ENCODE data around the gene COX6A1. TPM values are rescaled to one million over a fixed set of nuclear protein-coding genes. Genes with fewer than 3 reads are reported as not detected.

Gene COX6A1
- total and polyA plus RNA-seq, 12 donors: 378 to 1,577 (median 688) TPM

DNA sequence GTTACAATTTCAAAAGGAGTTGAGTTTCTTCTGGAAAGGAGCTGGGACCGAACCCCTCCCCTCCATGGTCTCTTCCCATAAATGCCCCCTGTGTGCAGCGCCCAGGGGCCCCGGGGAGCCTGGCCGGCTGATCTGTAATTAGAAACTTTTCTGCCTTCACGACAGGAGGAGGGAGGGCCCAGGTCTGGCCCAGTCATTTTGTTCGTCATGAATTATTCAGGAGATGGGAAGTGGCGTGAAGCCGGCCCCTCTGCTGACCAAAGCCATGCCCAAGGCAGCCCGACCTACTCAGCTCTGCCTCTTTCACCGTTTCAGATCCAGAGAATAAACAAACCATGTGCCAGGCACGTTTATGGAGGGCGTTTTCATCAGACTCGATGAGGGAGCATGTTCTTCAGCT is 35.7 kb upstream of the COX6A1 start:
- intact Hi-C loops (cut with DNase I): no loop called here
- no peaks in the 10 kb centered on the region for H3K36me3 ChIP-seq (replicated peaks in 1 of 2)
- H3K9me3 ChIP-seq (replicated peaks in 1 of 3): no peaks in the 10 kb centered on the region
- peak in 5 of 7 donors; percentile 44 to 58 (median 54) for DNase-seq
- H3K4me1 ChIP-seq (replicated peaks in 1 of 2): no peaks in the 10 kb centered on the region
- H3K27me3 ChIP-seq: no peaks in the 10 kb centered on the region
- H3K4me3 ChIP-seq: no peak overlapping the region
- WGBS, 4 donors: 19 to 35% (median 27%) methylated on average over 12 to 13 of the region's 13 CpGs
- TF ChIP-seq, protein P1, sequence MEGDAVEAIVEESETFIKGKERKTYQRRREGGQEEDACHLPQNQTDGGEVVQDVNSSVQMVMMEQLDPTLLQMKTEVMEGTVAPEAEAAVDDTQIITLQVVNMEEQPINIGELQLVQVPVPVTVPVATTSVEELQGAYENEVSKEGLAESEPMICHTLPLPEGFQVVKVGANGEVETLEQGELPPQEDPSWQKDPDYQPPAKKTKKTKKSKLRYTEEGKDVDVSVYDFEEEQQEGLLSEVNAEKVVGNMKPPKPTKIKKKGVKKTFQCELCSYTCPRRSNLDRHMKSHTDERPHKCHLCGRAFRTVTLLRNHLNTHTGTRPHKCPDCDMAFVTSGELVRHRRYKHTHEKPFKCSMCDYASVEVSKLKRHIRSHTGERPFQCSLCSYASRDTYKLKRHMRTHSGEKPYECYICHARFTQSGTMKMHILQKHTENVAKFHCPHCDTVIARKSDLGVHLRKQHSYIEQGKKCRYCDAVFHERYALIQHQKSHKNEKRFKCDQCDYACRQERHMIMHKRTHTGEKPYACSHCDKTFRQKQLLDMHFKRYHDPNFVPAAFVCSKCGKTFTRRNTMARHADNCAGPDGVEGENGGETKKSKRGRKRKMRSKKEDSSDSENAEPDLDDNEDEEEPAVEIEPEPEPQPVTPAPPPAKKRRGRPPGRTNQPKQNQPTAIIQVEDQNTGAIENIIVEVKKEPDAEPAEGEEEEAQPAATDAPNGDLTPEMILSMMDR (IDR thresholded peaks at IDR 0.05): no peak
- TF ChIP-seq POLR2A (IDR thresholded peaks at IDR 0.05): no peak
- H3K27ac ChIP-seq: peak overlapping the region in 1 of 5 donors; percentile 39

DNA sequence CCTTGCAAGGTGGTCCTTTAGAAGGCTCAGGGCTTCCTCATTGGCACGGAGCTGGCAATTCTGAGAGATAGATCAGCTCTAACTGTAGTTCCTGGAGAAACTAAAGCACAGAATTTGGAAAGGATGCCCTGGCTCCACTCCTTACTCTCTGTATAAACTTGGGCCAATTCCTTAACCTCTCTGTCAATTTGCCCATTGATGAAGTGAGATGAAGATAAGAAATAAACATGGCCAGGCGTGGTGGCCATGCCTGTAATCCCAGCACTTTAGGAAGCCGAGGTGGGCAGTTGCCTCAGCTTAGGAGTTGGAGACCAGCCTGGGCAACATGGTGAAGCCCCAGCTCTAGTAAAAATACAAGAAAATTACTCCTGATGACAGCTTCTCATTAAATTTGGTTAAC is 34.0 kb upstream of the COX6A1 start:
- H3K27me3 ChIP-seq: no peaks in the 10 kb centered on the region
- no peak overlapping the region for H3K4me3 ChIP-seq
- intact Hi-C loops (cut with DNase I): no loop called here
- no peaks in the 10 kb centered on the region for H3K4me1 ChIP-seq (replicated peaks in 1 of 2)
- H3K36me3 ChIP-seq (replicated peaks in 1 of 2): no peaks in the 10 kb centered on the region
- no peak overlapping the region for H3K27ac ChIP-seq
- TF ChIP-seq POLR2A (IDR thresholded peaks at IDR 0.05): no peak
- TF ChIP-seq, protein P1 (IDR thresholded peaks at IDR 0.05): no peak
- WGBS, 4 donors: 70 to 85% (median 77%) methylated on average over 3 of the region's 3 CpGs
- no peak for DNase-seq
- H3K9me3 ChIP-seq (replicated peaks in 1 of 3): no peaks in the 10 kb centered on the region

DNA sequence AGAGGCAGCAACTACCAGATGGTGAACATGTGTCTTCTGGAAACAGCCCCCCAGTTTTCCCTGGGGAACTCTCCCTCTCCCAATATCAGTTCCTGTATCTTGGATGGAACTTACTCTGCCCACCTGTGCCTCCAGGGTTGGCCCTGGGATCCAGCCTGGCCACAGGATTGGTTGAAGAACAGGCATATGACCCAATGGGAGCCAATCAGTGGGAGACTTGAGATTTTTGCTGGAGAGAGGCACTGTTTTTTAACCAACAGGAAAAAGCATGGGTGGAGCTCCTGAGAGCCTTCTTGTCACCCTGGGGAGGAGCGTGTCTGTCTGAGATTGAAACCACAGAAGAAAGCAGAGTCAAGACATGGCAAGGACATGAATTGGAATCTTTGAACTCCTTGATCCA is 33.6 kb upstream of the COX6A1 start:
- no peak for DNase-seq
- intact Hi-C loops (cut with DNase I): no loop called here
- Histone ChIP-seq H3K27me3 (no peaks in the 10 kb centered on the region), H3K9me3 (replicated peaks in 1 of 3) (no peaks in the 10 kb centered on the region), H3K4me3 (no peak overlapping the region), H3K36me3 (replicated peaks in 1 of 2) (no peaks in the 10 kb centered on the region), H3K4me1 (replicated peaks in 1 of 2) (no peaks in the 10 kb centered on the region), H3K27ac (no peak overlapping the region)
- 78 to 93% (median 88%) methylated on average over 1 of the region's 1 CpG for WGBS, 4 donors
- TF ChIP-seq, protein P1 (IDR thresholded peaks at IDR 0.05): no peak
- TF ChIP-seq POLR2A (IDR thresholded peaks at IDR 0.05): no peak

DNA sequence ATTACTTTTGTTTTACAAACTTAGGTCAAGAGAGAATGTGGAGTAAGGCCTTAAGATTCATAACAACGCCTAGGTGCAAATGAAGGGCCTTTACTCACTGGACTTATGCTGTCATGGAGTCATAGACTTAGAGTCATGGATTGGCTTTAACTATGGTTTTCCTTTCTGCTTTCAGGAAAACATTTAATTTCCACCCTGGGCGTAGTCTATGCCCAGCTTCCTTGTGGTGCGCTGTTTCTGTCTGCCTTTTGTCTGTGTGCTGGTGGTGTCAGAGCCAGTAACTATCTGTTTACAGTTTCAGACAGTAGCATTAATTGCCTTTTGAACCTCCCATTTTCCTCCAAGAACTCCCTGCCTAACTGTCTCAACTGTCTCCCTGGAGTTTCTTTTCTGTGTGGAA is 31.8 kb upstream of the COX6A1 start:
- no peaks in the 10 kb centered on the region for H3K36me3 ChIP-seq (replicated peaks in 1 of 2)
- no peak overlapping the region for H3K27ac ChIP-seq
- no peak overlapping the region for H3K4me3 ChIP-seq
- DNase-seq: no peak
- intact Hi-C loops (cut with DNase I): no loop called here
- no peaks in the 10 kb centered on the region for H3K4me1 ChIP-seq (replicated peaks in 1 of 2)
- 88 to 94% (median 89%) methylated on average over 3 of the region's 3 CpGs for WGBS, 4 donors
- H3K9me3 ChIP-seq (replicated peaks in 1 of 3): no peaks in the 10 kb centered on the region
- no peaks in the 10 kb centered on the region for H3K27me3 ChIP-seq
- TF ChIP-seq, protein P1 (IDR thresholded peaks at IDR 0.05): no peak
- no peak for TF ChIP-seq POLR2A (IDR thresholded peaks at IDR 0.05)
